ENCODE measurements around the gene FNDC10.
"Not testable (repeated sequence)": the region's sequence is repeated elsewhere in the genome, so short reads cannot be mapped to it uniquely, and the experiment has no call there.

FNDC10 gene

GRCh38 chr1:1599935-1600860 lies at the start of gene FNDC10:
FNDC10 (minus strand) TSS chr1:1600135; CDS start chr1:1600015, 120 bp downstream.
- DNase-seq (ENCODE audit: low spot score): no peak

- not testable (repeated sequence) for DNase-seq (ENCODE audit: low spot score)
These were observed 48.3 kb upstream of the FNDC10 start for GRCh38 chr1:1648265-1648664.

- not testable (repeated sequence) for DNase-seq (ENCODE audit: low spot score)
These were observed 47.8 kb upstream of the FNDC10 start for GRCh38 chr1:1647567-1648241.

- not testable (repeated sequence) for DNase-seq (ENCODE audit: low spot score)
These were observed 46.4 kb upstream of the FNDC10 start for GRCh38 chr1:1646326-1646725.

- DNase-seq (ENCODE audit: low spot score): not testable (repeated sequence)
These were observed 41.0 kb upstream of the FNDC10 start for GRCh38 chr1:1640711-1641461.

- DNase-seq (ENCODE audit: low spot score): not testable (repeated sequence)
These were observed 40.1 kb upstream of the FNDC10 start for GRCh38 chr1:1640081-1640480.

GRCh38 chr1:1639368-1639767 lies 39.4 kb upstream of the FNDC10 start:
- not testable (repeated sequence) for DNase-seq (ENCODE audit: low spot score)

GRCh38 chr1:1638528-1638927 lies 38.6 kb upstream of the FNDC10 start:
- not testable (repeated sequence) for DNase-seq (ENCODE audit: low spot score)

GRCh38 chr1:1637479-1637875 lies 37.5 kb upstream of the FNDC10 start:
- DNase-seq (ENCODE audit: low spot score): not testable (repeated sequence)

GRCh38 chr1:1636621-1637478 lies 36.9 kb upstream of the FNDC10 start:
- not testable (repeated sequence) for DNase-seq (ENCODE audit: low spot score)

- DNase-seq (ENCODE audit: low spot score): not testable (repeated sequence)
These were observed 34.7 kb upstream of the FNDC10 start for GRCh38 chr1:1634613-1635012.

- not testable (repeated sequence) for DNase-seq (ENCODE audit: low spot score)
These were observed 33.5 kb upstream of the FNDC10 start for GRCh38 chr1:1633409-1633808.

GRCh38 chr1:1631782-1632420 lies 32.0 kb upstream of the FNDC10 start, which contains the start of gene MMP23B:
MMP23B (plus strand) TSS chr1:1632173; CDS start chr1:1632219, 46 bp downstream.
- no peak for DNase-seq (ENCODE audit: low spot score)

GRCh38 chr1:1630965-1631781 lies 31.2 kb upstream of the FNDC10 start:
- no peak for DNase-seq (ENCODE audit: low spot score)

- no peak for DNase-seq (ENCODE audit: low spot score)
These were observed 30.4 kb upstream of the FNDC10 start for GRCh38 chr1:1630191-1630964.

GRCh38 chr1:1629430-1630190 lies 29.7 kb upstream of the FNDC10 start:
- DNase-seq (ENCODE audit: low spot score): no peak

GRCh38 chr1:1628754-1629429 lies 29.0 kb upstream of the FNDC10 start:
- DNase-seq (ENCODE audit: low spot score): no peak
